Ovary (tissue), 9 donors: ENCODE results near the gene MAPK8IP3. TPM values are rescaled to one million over a fixed set of nuclear protein-coding genes. Genes with fewer than 3 reads are reported as not detected.

ENCODE experiments used
- DNase-seq, 5 donors: peaks; one replicate each; pipeline ENCODE4 v3.0.0-alpha.2; 2019 to 2020
- H3K27ac ChIP-seq, 2 donors: fragments of 200-600 bp; one replicate each; pipeline versions ENCODE4 v1.5.1 to v1.8.0; 2019 to 2022
- H3K27me3 ChIP-seq: fragments of 200-600 bp; one replicate; pipeline ENCODE4 v1.8.0; 2022
- H3K36me3 ChIP-seq: fragments of 200-600 bp; sonication (generic); one replicate; pipeline ENCODE4 v1.5.1; 2019
- H3K4me1 ChIP-seq: one replicate; pipeline ENCODE4 v1.8.1; 2013; ENCODE audit warnings: mild to moderate bottlenecking, moderate library complexity; ENCODE audit not compliant: insufficient read depth
- H3K4me3 ChIP-seq: fragments of 200-600 bp; sonication (generic); one replicate; pipeline ENCODE4 v1.5.1; 2017
- H3K9me3 ChIP-seq, 2 donors: fragments of 200-600 bp in 1 of 2; sonication (generic) in 1 of 2; one replicate each; pipeline versions ENCODE4 v1.5.1 to v1.8.1; 2013 to 2019; ENCODE audit warnings: mild to moderate bottlenecking in 1 of 2, moderate library complexity in 1 of 2
- EP300 ChIP-seq: sonication (generic); formaldehyde crosslinking; IDR thresholded peaks from one replicate; pipeline ENCODE4 v1.6.1; 2017; ENCODE audit warnings: antibody characterized with exemption
- POLR2A ChIP-seq: fragments of 450-650 bp; IDR thresholded peaks from one replicate; pipeline ENCODE4 v1.6.1; 2017; ENCODE audit warnings: antibody characterized with exemption, mild to moderate bottlenecking, moderate library complexity
- WGBS, 3 donors: extraction: QIAGEN DNeasy Blood & Tissue Kit in 1 of 3; methylation state at CpG; one replicate each; pipeline versions ENCODE4 v1.1.5 to v1.1.7; 2013 to 2017; 5-methylcytosine and 5-hydroxymethylcytosine counted together
- intact Hi-C, 4 donors: fragments of 100-400 bp; cut with DNase I; formaldehyde crosslinking; loops; one replicate each; pipeline versions ENCODE4 v1.11.0 to v1.15.1; 2022 to 2023
- polyA plus RNA-seq, 2 donors: library from polyadenylated mRNA; stranded (reverse); fragments of 200-250 nt in 1 of 2; fragments of 350-450 nt in 1 of 2; fragmentation: Illumina TruSeq in 1 of 2; extraction: RNeasy Lipid Tissue Mini Kit (QIAGEN cat#74804) in 1 of 2; gene quantifications; one replicate each; pipeline ENCODE4 v1.2.3, GENCODE V29; 2013 to 2014
- total RNA-seq, 7 donors: library from RNA; depleted of rRNA in 2 of 7; stranded (reverse); fragments of >200 nt in 2 of 7; fragmentation: NEBNext Ultra II Directional in 3 of 7; extraction: Animal tissue kit (Norgen Biotek cat#: 25700) in 3 of 7; gene quantifications; one replicate each; pipeline versions ENCODE4 v1.1.0 to v1.2.4, GENCODE V29; 2016 to 2023
- TF ChIP-seq, protein P1 (sequence below), 3 donors: fragments of 450-650 bp in 2 of 3; fragments of 200-600 bp in 1 of 3; IDR thresholded peaks; one replicate each; pipeline versions ENCODE4 v1.5.1 to v1.8.0; 2016 to 2022; ENCODE audit warnings: antibody characterized with exemption in 3 of 3, mild to moderate bottlenecking in 1 of 3
- donor health status: DM: no; HTN: no; CAD: no; lungs with moderate emphysema.
- donor health status: DM: no; HTN: no; CAD: no.
- donor health status: Bipolar disorder and iron deficiency.
- donor health status: DM: yes; HTN: yes; CAD: no.
- donor health status: DM: no; HTN: no; CAD: no.
- donor health status: DM: yes; HTN: yes; CAD: no.

Gene MAPK8IP3
- total and polyA plus RNA-seq, 9 donors = 7.0 to 117 (median 72.3) TPM

- Histone ChIP-seq H3K4me3 (no peak overlapping the region), H3K36me3 (no peaks in the 10 kb centered on the region), H3K4me1 (no peaks in the 10 kb centered on the region), H3K27ac (no peak overlapping the region), H3K27me3 (no peaks in the 10 kb centered on the region), H3K9me3 (no peaks in the 10 kb centered on the region)
- intact Hi-C loops = no loop called here
- no peak for DNase-seq
- no peak for TF ChIP-seq EP300
- TF ChIP-seq, protein P1, sequence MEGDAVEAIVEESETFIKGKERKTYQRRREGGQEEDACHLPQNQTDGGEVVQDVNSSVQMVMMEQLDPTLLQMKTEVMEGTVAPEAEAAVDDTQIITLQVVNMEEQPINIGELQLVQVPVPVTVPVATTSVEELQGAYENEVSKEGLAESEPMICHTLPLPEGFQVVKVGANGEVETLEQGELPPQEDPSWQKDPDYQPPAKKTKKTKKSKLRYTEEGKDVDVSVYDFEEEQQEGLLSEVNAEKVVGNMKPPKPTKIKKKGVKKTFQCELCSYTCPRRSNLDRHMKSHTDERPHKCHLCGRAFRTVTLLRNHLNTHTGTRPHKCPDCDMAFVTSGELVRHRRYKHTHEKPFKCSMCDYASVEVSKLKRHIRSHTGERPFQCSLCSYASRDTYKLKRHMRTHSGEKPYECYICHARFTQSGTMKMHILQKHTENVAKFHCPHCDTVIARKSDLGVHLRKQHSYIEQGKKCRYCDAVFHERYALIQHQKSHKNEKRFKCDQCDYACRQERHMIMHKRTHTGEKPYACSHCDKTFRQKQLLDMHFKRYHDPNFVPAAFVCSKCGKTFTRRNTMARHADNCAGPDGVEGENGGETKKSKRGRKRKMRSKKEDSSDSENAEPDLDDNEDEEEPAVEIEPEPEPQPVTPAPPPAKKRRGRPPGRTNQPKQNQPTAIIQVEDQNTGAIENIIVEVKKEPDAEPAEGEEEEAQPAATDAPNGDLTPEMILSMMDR (IDR thresholded peaks at IDR 0.05) = no peak
- 89 to 97% (median 92%) methylated on average over 7 of the region's 7 CpGs for WGBS, 3 donors
Observed at GRCh38 chr16:1670866-1671265, 35.1 kb upstream of the MAPK8IP3 start.

- Histone ChIP-seq H3K9me3 (no peaks in the 10 kb centered on the region), H3K27me3 (no peaks in the 10 kb centered on the region), H3K4me3 (no peak overlapping the region), H3K4me1 (no peaks in the 10 kb centered on the region), H3K27ac (no peak overlapping the region), H3K36me3 (no peaks in the 10 kb centered on the region)
- DNase-seq = no peak
- TF ChIP-seq POLR2A (no peak), EP300 (no peak)
- TF ChIP-seq, protein P1 (IDR thresholded peaks at IDR 0.05) = no peak
- 75 to 85% (median 78%) methylated on average over 26 of the region's 26 CpGs for WGBS, 3 donors
- intact Hi-C loops = no loop called here
Observed at GRCh38 chr16:1673424-1674151, 32.4 kb upstream of the MAPK8IP3 start.

GRCh38 chr16:1674306-1674705, 31.7 kb upstream of the MAPK8IP3 start:
- WGBS, 3 donors = 80 to 87% (median 84%) methylated on average over 7 of the region's 7 CpGs
- TF ChIP-seq POLR2A (no peak), EP300 (no peak)
- TF ChIP-seq, protein P1 (IDR thresholded peaks at IDR 0.05) = no peak
- intact Hi-C loops = no loop called here

DNA sequence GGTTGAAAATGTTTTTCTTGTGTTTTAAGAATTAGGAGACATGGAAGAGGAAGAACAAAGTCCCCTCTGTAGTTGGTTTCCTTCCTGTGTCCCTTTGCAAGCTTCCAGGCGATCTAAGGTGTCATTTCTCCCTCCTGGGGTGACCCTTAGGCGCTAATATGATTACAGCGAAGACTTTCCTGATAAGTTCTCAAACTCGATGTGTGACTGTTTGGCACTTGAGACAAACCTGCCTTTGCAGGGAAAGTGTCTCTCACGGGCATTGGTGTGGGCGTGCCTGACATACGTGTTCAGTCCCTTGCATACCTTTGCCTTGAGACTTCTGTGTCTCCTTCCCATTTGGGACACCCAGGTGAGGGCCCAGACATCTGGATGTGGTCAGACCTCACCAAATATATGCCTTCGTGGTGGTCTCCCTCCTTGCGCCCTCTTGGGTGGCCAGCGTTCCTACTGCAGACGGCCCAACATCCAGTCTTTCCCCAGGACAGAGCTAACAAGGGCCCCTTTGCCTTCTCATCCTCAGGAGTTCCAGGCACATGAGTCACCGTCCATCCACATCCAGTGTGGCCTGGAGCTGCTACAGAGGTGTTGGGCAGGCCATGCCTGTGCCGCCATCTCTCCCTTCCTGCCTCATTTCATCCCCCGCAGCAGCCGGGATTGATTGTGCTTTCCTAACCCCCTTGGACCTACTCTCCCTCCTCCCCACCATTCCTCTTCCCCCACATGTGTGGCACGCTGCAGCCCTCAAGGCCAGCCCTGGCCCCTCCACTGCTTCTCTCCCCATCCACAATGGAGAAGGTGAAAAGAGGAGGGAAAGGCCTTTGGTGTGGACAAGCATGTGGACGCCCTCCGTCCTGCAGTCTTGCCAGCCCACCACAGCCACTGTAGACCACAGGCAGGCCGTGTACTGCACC, 31.0 kb upstream of the MAPK8IP3 start:
- no peak overlapping the region for H3K4me3 ChIP-seq
- DNase-seq = no peak
- H3K27me3 ChIP-seq = no peaks in the 10 kb centered on the region
- TF ChIP-seq, protein P1 (IDR thresholded peaks at IDR 0.05) = no peak
- TF ChIP-seq POLR2A (no peak), EP300 (no peak)
- H3K9me3 ChIP-seq = no peaks in the 10 kb centered on the region
- 80 to 87% (median 82%) methylated on average over 19 of the region's 19 CpGs for WGBS, 3 donors
- peaks cover 5% of the 10 kb centered on the region for H3K4me1 ChIP-seq
- no peaks in the 10 kb centered on the region for H3K36me3 ChIP-seq
- intact Hi-C loops = no loop called here
- no peak overlapping the region for H3K27ac ChIP-seq

More at GRCh38 chr16:1674306-1674705, 31.7 kb upstream of the MAPK8IP3 start:
- Histone ChIP-seq H3K36me3 (no peaks in the 10 kb centered on the region), H3K4me1 (peaks cover 4% of the 10 kb centered on the region), H3K27me3 (no peaks in the 10 kb centered on the region), H3K9me3 (no peaks in the 10 kb centered on the region), H3K27ac (no peak overlapping the region), H3K4me3 (no peak overlapping the region)
- DNase-seq = no peak
